HepG2 (cell line): Measurements from ENCODE around the gene C4orf33. TPM values are rescaled to one million over a fixed set of nuclear protein-coding genes. Genes with fewer than 3 reads are reported as not detected.

Source experiments
- ATAC-seq: fragments of 200-7000 bp; cut with Tn5 transposase; 3 replicates; pipeline ENCODE4 v1.9.1; 2020; ENCODE audit warnings: mild to moderate bottlenecking, moderate library complexity
- BruUV-seq: library from RNA; stranded (reverse); fragments of 400-500 nt; replicated peaks from 2 replicates; lab custom pipeline; 2021; lab: Mats Ljungman, UMichigan
- CTCF ChIA-PET: fragments of 300-600 bp; formaldehyde crosslinking; extraction: SDS; loops from one replicate; lab custom pipeline; 2021; ENCODE audit warnings: low total read pairs, inconsistent platforms, low intra/inter-chr PET ratio; lab: Yijun Ruan, JAX
- POLR2A ChIA-PET: fragments of 350-600 bp; sonication (Branson Sonifier 250); formaldehyde crosslinking; loops from one replicate; lab custom pipeline; 2020; ENCODE audit warnings: antibody characterized with exemption, inconsistent platforms; lab: Yijun Ruan, JAX
- DNase-seq: peaks from one replicate; pipeline ENCODE4 v3.0.0-alpha.2; 2015; ENCODE audit warnings: low spot score
- FAIRE-seq: peaks from 3 replicates; lab custom pipeline; 2011; peaks lifted over from hg19 to GRCh38; lab: Jason Lieb, UNC
- H2AFZ ChIP-seq: one replicate; pipeline ENCODE4 v1.6.1; 2011; ENCODE audit warnings: low read length, inconsistent platforms
- H3K27ac ChIP-seq: fragments of 300-600 bp; 3 replicates; pipeline ENCODE4 v1.8.0; 2011; ENCODE audit warnings: mixed run types, mild to moderate bottlenecking, mixed read lengths, low read length, inconsistent platforms; ENCODE audit not compliant: insufficient read depth; ENCODE audit errors: extremely low read length
- H3K27me3 ChIP-seq, 2 experiments: fragments of 200-600 bp in 1 of 2; 2 replicates in 1 of 2; 3 replicates in 1 of 2; pipeline versions ENCODE4 v1.6.0 to v1.8.0; 2011; ENCODE audit warnings: low read length in 2 of 2, mild to moderate bottlenecking in 2 of 2, moderate library complexity in 2 of 2, inconsistent platforms in 1 of 2; ENCODE audit not compliant: insufficient read depth in 2 of 2, control insufficient read depth in 1 of 2
- H3K36me3 ChIP-seq, 2 experiments: fragments of 200-600 bp in 1 of 2; replicated peaks in 1 of 2; 2 replicates in 1 of 2; 3 replicates in 1 of 2; pipeline versions ENCODE4 v1.5.1 to v1.8.0; 2011; ENCODE audit warnings: low read length in 2 of 2, inconsistent platforms in 1 of 2; ENCODE audit not compliant: insufficient read depth in 2 of 2, control insufficient read depth in 1 of 2
- H3K4me1 ChIP-seq: 2 replicates; pipeline ENCODE4 v1.5.1; 2012; ENCODE audit warnings: low read length, inconsistent platforms; ENCODE audit not compliant: insufficient read depth
- H3K4me2 ChIP-seq: 2 replicates; pipeline ENCODE4 v1.6.0; 2011; ENCODE audit warnings: low read depth, low read length, inconsistent platforms
- H3K4me3 ChIP-seq, 3 experiments: fragments of 200-600 bp in 1 of 3; sonication (generic), shearing (Covaris generic) in 1 of 3; replicated peaks in 1 of 3; 2 replicates each; pipeline ENCODE4 v1.5.1; 2011 to 2016; ENCODE audit warnings: low read length in 3 of 3, inconsistent platforms in 2 of 3, low read depth in 2 of 3, mild to moderate bottlenecking in 2 of 3, control low read depth in 1 of 3, mixed read lengths in 1 of 3; ENCODE audit not compliant: insufficient read depth in 1 of 3
- H3K79me2 ChIP-seq: one replicate; pipeline ENCODE4 v1.6.1; 2011; ENCODE audit warnings: low read length, inconsistent platforms; ENCODE audit not compliant: insufficient read depth
- H3K9ac ChIP-seq: 2 replicates; pipeline ENCODE4 v1.6.0; 2011; ENCODE audit warnings: mild to moderate bottlenecking, low read depth, low read length, inconsistent platforms; ENCODE audit not compliant: insufficient read depth
- H3K9me3 ChIP-seq: 2 replicates; pipeline ENCODE4 v1.5.1; 2012; ENCODE audit warnings: mild to moderate bottlenecking, low read length
- H4K20me1 ChIP-seq: 2 replicates; pipeline ENCODE4 v1.6.0; 2011; ENCODE audit warnings: inconsistent platforms, mild to moderate bottlenecking, low read length, moderate library complexity; ENCODE audit not compliant: insufficient read depth
- CCAR2 ChIP-seq: fragments of 200-400 bp; formaldehyde crosslinking; optimal IDR thresholded peaks from 2 replicates; pipeline ENCODE3; 2018; ENCODE audit warnings: low read depth, mild to moderate bottlenecking, low read length, moderate library complexity
- JARID2 ChIP-seq: sonication (generic); formaldehyde crosslinking; IDR thresholded peaks from 2 replicates; pipeline ENCODE4 v1.8.1; 2023; ENCODE audit warnings: missing genetic modification reagents, inconsistent platforms; ENCODE audit not compliant: insufficient replicate concordance
- KAT7 ChIP-seq: IDR thresholded peaks from 2 replicates; pipeline ENCODE4 v1.6.1; 2018; ENCODE audit warnings: borderline replicate concordance, missing compliant biosample characterization
- MED8 ChIP-seq: sonication (generic); formaldehyde crosslinking; IDR thresholded peaks from 2 replicates; pipeline ENCODE4 v1.8.1; 2023; ENCODE audit warnings: mild to moderate bottlenecking, missing genetic modification reagents; ENCODE audit not compliant: insufficient replicate concordance
- NFKBIZ ChIP-seq: IDR thresholded peaks from 2 replicates; pipeline ENCODE4 v1.6.1; 2018; ENCODE audit warnings: missing genetic modification reagents, missing compliant biosample characterization
- ZNF841 ChIP-seq: sonication (generic); formaldehyde crosslinking; IDR thresholded peaks from 2 replicates; pipeline ENCODE4 v1.8.1; 2023; ENCODE audit warnings: missing genetic modification reagents, borderline replicate concordance
- in situ Hi-C: cut with HindIII; loops from 2 replicates; pipeline ENCODE4 v1.10.0; 2017; ENCODE audit warnings: low pct_unique_long_range_greater_than_20kb; ENCODE audit not compliant: extremely low pct_ligation_motif_present
- intact Hi-C: fragments of 100-400 bp; cut with micrococcal nuclease; formaldehyde crosslinking; loops from one replicate; pipeline ENCODE4 v1.10.0; 2022; ENCODE audit not compliant: unreplicated experiment
- polyA plus RNA-seq, 8 experiments: library from polyadenylated mRNA; depleted of rRNA in 3 of 8; stranded (reverse) in 7 of 8; unstranded in 1 of 8; fragments of >200 nt; fragmentation: Illumina TruSeq in 4 of 8; extraction: Trizol in 4 of 8; gene quantifications; 2 replicates each; pipeline versions ENCODE4 v1.2.1 to v1.2.3, GENCODE V29; 2011 to 2016; ENCODE audit warnings: low read depth in 4 of 8, missing spikeins in 1 of 8, mixed read lengths in 1 of 8; ENCODE audit not compliant: insufficient read depth in 1 of 8
- total RNA-seq, 5 experiments: library from RNA; depleted of rRNA; stranded (reverse); fragments of >200 nt; fragmentation: Illumina TruSeq; extraction: Trizol; gene quantifications; 2 replicates each; pipeline ENCODE4 v1.2.3, GENCODE V29; 2016; ENCODE audit warnings: low read depth in 1 of 5
- TF ChIP-seq, protein P1 (sequence below): conservative IDR thresholded peaks from 2 replicates; pipeline ENCODE4 v1.6.1; 2018; ENCODE audit warnings: missing genetic modification reagents
- TF ChIP-seq, protein P2 (sequence below): sonication (generic); formaldehyde crosslinking; IDR thresholded peaks from 2 replicates; pipeline ENCODE4 v1.5.1; 2020; ENCODE audit warnings: mild to moderate bottlenecking, missing genetic modification reagents, moderate library complexity

The C4orf33 gene
- total and polyA plus RNA-seq, 2 of the 13 experiments (the other 11 are each of a cell fraction or from before 2014, with no cell fraction given): 2.8 to 3.3 TPM

DNA sequence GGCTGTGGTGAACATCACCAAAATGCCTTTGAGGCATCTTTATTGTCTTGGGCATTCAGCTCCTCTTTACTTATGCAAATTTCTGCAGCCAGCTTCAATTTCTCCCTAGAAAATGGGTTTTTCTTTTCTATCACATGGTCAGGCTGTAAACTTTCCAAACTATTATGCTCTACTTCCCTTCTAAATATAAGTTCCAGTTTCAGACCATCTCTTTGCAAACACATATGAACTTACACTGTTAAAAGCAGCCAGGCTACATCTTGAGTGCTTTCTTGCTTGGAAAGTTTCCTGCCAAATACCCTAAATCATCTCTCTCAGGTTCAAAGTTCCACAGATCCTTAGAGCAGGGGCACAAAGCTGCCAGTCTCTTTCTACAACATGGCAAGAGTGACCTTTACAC lies 15.8 kb upstream of the C4orf33 start:
- Histone ChIP-seq H3K4me2 (no peak overlapping the region), H2AFZ (no peak overlapping the region), H3K27me3 (no peaks in the 10 kb centered on the region), H3K79me2 (no peaks in the 10 kb centered on the region), H3K9ac (no peak overlapping the region), H4K20me1 (no peaks in the 10 kb centered on the region), H3K36me3 (peaks cover 1 to 6% of the 10 kb centered on the region in 2 experiments; a peak in 4 of 5 replicates), H3K4me1 (no peaks in the 10 kb centered on the region), H3K4me3 (no peak overlapping the region), H3K9me3 (no peaks in the 10 kb centered on the region; the same call in 1 of the 2 replicates), H3K27ac (no peak overlapping the region)
- FAIRE-seq (no peak), ATAC-seq (no peak), DNase-seq (no peak)
- intact Hi-C loops (no loop called here), in situ Hi-C loops (no loop called here)
- CTCF ChIA-PET: no interaction called here
- TF ChIP-seq CCAR2: no peak
- TF ChIP-seq, protein P1, sequence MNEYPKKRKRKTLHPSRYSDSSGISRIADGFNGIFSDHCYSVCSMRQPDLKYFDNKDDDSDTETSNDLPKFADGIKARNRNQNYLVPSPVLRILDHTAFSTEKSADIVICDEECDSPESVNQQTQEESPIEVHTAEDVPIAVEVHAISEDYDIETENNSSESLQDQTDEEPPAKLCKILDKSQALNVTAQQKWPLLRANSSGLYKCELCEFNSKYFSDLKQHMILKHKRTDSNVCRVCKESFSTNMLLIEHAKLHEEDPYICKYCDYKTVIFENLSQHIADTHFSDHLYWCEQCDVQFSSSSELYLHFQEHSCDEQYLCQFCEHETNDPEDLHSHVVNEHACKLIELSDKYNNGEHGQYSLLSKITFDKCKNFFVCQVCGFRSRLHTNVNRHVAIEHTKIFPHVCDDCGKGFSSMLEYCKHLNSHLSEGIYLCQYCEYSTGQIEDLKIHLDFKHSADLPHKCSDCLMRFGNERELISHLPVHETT: no peak
- TF ChIP-seq, protein P2, sequence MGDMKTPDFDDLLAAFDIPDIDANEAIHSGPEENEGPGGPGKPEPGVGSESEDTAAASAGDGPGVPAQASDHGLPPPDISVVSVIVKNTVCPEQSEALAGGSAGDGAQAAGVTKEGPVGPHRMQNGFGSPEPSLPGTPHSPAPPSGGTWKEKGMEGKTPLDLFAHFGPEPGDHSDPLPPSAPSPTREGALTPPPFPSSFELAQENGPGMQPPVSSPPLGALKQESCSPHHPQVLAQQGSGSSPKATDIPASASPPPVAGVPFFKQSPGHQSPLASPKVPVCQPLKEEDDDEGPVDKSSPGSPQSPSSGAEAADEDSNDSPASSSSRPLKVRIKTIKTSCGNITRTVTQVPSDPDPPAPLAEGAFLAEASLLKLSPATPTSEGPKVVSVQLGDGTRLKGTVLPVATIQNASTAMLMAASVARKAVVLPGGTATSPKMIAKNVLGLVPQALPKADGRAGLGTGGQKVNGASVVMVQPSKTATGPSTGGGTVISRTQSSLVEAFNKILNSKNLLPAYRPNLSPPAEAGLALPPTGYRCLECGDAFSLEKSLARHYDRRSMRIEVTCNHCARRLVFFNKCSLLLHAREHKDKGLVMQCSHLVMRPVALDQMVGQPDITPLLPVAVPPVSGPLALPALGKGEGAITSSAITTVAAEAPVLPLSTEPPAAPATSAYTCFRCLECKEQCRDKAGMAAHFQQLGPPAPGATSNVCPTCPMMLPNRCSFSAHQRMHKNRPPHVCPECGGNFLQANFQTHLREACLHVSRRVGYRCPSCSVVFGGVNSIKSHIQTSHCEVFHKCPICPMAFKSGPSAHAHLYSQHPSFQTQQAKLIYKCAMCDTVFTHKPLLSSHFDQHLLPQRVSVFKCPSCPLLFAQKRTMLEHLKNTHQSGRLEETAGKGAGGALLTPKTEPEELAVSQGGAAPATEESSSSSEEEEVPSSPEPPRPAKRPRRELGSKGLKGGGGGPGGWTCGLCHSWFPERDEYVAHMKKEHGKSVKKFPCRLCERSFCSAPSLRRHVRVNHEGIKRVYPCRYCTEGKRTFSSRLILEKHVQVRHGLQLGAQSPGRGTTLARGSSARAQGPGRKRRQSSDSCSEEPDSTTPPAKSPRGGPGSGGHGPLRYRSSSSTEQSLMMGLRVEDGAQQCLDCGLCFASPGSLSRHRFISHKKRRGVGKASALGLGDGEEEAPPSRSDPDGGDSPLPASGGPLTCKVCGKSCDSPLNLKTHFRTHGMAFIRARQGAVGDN (CRISPR knock-in tag): no peak
- TF ChIP-seq NFKBIZ (CRISPR knock-in tag): no peak
- TF ChIP-seq MED8: no peak
- TF ChIP-seq ZNF841: peak; percentile 93
- TF ChIP-seq KAT7 (CRISPR knock-in tag): no peak
- no peak for TF ChIP-seq JARID2 (CRISPR knock-in tag)
- POLR2A ChIA-PET: no interaction called here
- no TSS peak for BruUV-seq
